ENCODE results near the gene COPE.
"Not testable (repeated sequence)": the region's sequence is repeated elsewhere in the genome, so short reads cannot be mapped to it uniquely, and the experiment has no call there.

COPE gene

GRCh38 chr19:18939922-18940768 lies 21.0 kb upstream of the COPE start:
- FAIRE-seq, result no peak

GRCh38 chr19:18939163-18939562 lies 20.0 kb upstream of the COPE start:
- FAIRE-seq, result no peak

GRCh38 chr19:18933297-18933696 lies 14.1 kb upstream of the COPE start:
- FAIRE-seq, result no peak

GRCh38 chr19:18932216-18932841 lies 13.1 kb upstream of the COPE start:
- FAIRE-seq, result no peak

GRCh38 chr19:18931316-18932162 lies 12.4 kb upstream of the COPE start:
- FAIRE-seq, result no peak

GRCh38 chr19:18929311-18929710 lies 10.1 kb upstream of the COPE start:
- FAIRE-seq, result no peak

- no peak for FAIRE-seq
Measured at GRCh38 chr19:18928018-18928805, 9.0 kb upstream of the COPE start.

- FAIRE-seq, result no peak
Measured at GRCh38 chr19:18924684-18925213, 5.6 kb upstream of the COPE start.

- no peak for FAIRE-seq
Measured at GRCh38 chr19:18922228-18922985, 3.2 kb upstream of the COPE start.

- no peak for FAIRE-seq
Measured at GRCh38 chr19:18921593-18921992, 2.4 kb upstream of the COPE start.

- FAIRE-seq, result no peak
Measured at GRCh38 chr19:18920400-18920799, 1.2 kb upstream of the COPE start.

- FAIRE-seq, result no peak
Measured at GRCh38 chr19:18919900-18920214, 670 bp upstream of the COPE start.

GRCh38 chr19:18917593-18917992 lies 1.6 kb downstream of the COPE start:
- FAIRE-seq, result not testable (repeated sequence)

GRCh38 chr19:18915639-18916038 lies 3.5 kb downstream of the COPE start:
- no peak for FAIRE-seq

GRCh38 chr19:18913466-18913865 lies 5.7 kb downstream of the COPE start:
- no peak for FAIRE-seq

- FAIRE-seq, result no peak
Measured at GRCh38 chr19:18912933-18913332, 6.3 kb downstream of the COPE start.

GRCh38 chr19:18910801-18911436 lies 8.3 kb downstream of the COPE start:
- no peak for FAIRE-seq

GRCh38 chr19:18910010-18910409 lies 9.2 kb downstream of the COPE start:
- no peak for FAIRE-seq

- no peak for FAIRE-seq
Measured at GRCh38 chr19:18908917-18909619, 10.1 kb downstream of the COPE start.
